Testis (tissue), 2 donors: ENCODE results near the gene DIO3.

Experiments
- CTCF ChIP-seq, 3 experiments: fragments of 450-650 bp in 2 of 3; fragments of 200-600 bp in 1 of 3; sonication (generic) in 1 of 3; IDR thresholded peaks; one replicate each; pipeline ENCODE4 v1.5.1; 2016 to 2019; ENCODE audit warnings: antibody characterized with exemption in 3 of 3, mild to moderate bottlenecking in 2 of 3, moderate library complexity in 1 of 3
- POLR2A ChIP-seq: fragments of 450-650 bp; IDR thresholded peaks from one replicate; pipeline ENCODE4 v1.6.1; 2017; ENCODE audit warnings: antibody characterized with exemption, mild to moderate bottlenecking, moderate library complexity

DNA sequence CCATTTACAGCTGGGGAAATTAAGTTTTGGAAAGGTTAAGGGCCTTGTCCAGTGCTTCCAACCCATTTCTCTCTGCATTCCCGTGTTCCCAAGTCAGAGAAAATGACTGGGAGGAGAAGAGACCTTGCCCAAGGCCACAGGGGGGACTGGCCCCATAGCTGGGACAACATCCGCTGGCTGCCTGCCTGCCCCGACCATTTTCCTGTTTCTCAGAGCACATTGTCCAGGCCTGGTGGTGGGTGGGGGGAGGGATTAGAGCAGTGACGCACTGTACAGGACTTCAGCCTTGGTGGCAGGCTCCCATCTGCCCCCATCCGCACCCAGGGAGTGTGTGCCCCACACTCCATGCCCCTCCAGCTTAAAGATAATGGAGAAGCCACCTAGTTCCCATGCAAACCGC, 27.7 kb downstream of the DIO3 start:
- no peak for TF ChIP-seq CTCF (IDR thresholded peaks at IDR 0.05)
- TF ChIP-seq POLR2A: no peak
